HL-60 (cell line): Measurements from ENCODE around the gene MYOF.

Experiments used
- CTCF ChIP-seq: IDR thresholded peaks from one replicate; pipeline ENCODE4 v1.5.1; 2011; ENCODE audit warnings: low read length, control low read depth, inconsistent platforms; ENCODE audit not compliant: insufficient read depth
- GABPA ChIP-seq: IDR thresholded peaks from 2 replicates; pipeline ENCODE4 v1.6.1; 2012; ENCODE audit warnings: low read depth
- POLR2AphosphoS5 ChIP-seq: IDR thresholded peaks from 2 replicates; pipeline ENCODE4 v1.6.1; 2012; ENCODE audit warnings: low read depth
- REST ChIP-seq: IDR thresholded peaks from 2 replicates; pipeline ENCODE4 v1.6.1; 2012; ENCODE audit warnings: low read depth; ENCODE audit not compliant: insufficient replicate concordance

GRCh38 chr10:93485690-93486089 is 3.6 kb upstream of the MYOF start:
- TF ChIP-seq CTCF (no peak), POLR2AphosphoS5 (no peak), GABPA (no peak), REST (no peak)
